RCC 7860 (cell line): ENCODE results near the gene CCL25.

ENCODE experiments used
- DNase-seq: peaks from one replicate; pipeline ENCODE4 v3.0.0-alpha.2; 2015; ENCODE audit warnings: low spot score
- FAIRE-seq: peaks from 2 replicates; lab custom pipeline; 2012; peaks lifted over from hg19 to GRCh38; lab: Jason Lieb, UNC

The CCL25 gene

DNA sequence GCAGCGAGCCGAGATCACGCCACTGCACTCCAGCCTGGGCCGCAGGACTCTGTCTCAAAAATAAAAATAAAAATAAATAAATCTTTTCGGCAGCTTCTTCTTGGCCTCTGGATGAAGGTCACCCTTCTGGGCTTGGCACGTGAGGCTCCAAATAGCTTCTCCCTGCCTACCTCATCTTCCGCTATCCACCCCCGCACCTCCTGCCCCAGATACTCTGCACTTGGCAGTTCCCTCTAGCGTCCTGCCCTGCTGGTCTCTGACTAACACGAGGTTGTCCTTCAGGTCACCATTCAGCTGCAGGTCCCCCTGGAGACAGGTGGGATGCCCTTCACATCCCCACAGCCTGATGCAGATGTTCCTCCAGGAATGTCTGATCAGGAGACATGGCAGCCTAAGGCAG is 8.5 kb upstream of the CCL25 start:
- DNase-seq (no peak), FAIRE-seq (no peak)

DNA sequence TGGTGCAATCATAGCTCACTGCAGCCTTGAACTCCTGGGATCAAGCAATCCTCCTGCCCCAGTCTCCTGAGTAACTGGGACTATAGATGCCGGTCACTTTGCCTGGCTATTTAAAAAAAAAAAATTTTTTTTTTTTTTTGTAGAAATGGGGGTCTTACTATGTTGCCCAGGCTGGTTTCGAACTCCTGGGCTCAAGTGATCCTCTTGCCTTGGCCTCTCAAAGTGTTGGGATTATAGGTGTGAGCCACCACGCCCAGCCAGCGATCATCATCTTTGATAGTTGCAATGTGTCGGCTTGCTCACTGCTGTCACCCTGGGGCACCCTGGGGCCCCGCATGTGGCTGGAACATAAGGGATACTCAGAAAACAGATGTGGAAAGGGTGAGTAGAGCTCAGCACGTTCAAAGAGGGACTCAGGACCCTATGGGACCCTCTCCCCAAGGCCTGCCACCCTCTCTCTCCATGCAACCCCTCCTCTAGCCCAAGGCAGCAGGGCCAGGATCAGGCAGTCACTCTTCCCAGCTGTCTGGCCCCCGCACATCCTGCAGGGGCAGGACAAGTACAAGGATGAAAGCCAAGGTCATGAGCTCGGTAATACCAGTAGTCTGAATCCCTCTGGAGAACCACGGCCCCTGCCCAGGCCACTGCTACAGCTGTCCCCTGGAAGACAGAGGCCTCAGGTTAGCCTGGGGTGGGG is 6.5 kb upstream of the CCL25 start:
- DNase-seq (no peak), FAIRE-seq (no peak)

DNA sequence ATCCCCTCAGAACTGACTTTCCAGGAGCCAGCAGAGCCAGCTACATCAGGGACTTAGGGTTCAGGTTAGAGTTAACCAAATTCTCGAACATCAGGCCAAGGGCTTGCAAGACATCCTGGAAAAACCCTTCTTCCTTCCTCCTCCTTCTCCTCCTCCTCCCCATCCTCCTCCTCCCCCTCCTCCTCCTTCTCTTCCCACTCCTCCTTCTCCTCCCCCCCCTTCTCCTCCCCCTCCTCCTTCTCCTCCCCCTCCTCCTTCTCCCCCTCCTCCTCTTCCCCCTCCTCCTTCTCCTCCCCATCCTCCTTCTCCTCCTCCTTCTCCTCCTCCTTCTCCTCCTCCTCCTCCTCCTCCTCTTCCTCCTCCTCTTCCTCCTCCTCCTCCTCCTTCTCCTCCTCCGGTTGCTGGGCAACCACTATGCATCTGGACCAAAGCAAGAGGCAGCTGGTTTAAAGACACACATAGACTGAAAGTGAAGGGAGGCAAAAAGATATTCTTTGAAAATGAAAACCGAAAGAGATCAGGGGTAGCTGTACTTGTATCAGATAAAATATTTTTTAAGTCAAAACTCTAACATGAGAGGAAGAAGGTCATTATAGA is 5.9 kb upstream of the CCL25 start:
- no peak for FAIRE-seq

GRCh38 chr19:8050274-8051096 is 2.1 kb upstream of the CCL25 start:
- DNase-seq (no peak), FAIRE-seq (no peak)

More for the DNA sequence above, 5.9 kb upstream of the CCL25 start:
- no peak for DNase-seq

- DNase-seq (no peak), FAIRE-seq (no peak)
These were observed 1.6 kb downstream of the CCL25 start for GRCh38 chr19:8054169-8054568.

DNA sequence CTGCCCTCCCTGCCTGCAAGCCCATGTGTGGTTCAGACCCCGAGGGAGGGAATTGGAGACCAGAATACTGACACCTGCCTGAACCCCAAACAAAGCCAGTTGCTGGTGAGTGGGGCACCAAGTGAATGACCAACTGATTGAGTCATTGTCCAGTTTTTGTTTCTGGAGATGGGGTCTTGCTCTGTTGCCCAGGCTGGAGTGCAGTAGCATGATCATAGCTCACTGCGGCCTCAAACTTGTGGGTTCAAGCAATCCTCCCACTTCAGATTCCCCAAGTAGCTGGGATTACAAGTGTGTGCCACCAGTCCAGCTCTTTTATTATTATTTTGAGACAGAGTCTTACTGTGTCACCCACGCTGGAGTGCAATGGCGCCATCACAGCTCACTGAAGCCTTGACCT is 4.0 kb downstream of the CCL25 start:
- no peak for FAIRE-seq
- DNase-seq = no peak

GRCh38 chr19:8057545-8058270 is 5.1 kb downstream of the CCL25 start:
- DNase-seq (no peak), FAIRE-seq (no peak)

DNA sequence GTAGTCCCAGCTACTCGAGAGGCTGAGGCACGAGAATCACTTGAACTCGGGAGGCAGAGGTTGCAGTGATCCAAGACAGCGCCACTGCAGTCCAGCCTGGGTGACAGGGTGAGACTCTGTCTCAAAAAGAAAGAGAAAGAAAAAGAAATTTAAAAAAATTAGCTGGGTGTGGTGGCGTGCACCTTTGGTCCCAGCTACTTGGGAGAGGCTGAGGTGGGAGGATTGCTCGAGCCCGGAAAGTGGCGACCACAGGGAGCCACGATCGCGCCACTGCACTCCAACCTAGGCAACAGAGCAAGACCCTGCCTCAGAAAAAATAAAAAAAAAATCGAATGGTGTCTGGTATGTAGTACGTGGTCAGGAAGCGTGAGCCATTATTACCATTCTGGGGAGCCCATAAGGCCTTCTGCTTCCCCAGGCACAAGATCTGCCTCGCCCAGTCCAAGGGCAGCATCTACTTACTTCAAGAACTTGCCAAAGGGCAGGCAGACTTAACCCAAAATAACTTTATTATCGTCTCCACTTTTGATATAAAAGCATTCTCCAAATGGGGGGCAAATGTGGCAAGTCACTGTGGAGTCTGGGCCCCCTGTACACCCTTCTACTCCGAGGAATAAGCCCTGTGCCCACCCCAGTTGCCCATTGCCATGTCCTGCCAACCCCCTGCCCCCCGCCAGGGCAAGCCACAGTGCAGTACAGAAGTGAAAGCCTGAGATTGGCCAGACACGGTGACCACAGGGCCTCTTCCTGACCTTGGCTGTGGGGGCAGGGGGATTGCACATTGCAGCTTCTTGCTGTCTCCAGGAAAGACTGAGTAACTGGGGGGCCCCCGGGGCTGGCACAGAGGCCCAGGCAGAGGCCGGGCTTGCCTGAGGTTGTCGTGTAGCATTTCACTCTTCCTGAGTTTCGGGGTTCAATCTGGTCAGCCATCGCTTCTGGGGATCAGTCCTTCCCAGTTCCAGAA is 12.6 kb downstream of the CCL25 start:
- DNase-seq = no peak
- no peak for FAIRE-seq

DNA sequence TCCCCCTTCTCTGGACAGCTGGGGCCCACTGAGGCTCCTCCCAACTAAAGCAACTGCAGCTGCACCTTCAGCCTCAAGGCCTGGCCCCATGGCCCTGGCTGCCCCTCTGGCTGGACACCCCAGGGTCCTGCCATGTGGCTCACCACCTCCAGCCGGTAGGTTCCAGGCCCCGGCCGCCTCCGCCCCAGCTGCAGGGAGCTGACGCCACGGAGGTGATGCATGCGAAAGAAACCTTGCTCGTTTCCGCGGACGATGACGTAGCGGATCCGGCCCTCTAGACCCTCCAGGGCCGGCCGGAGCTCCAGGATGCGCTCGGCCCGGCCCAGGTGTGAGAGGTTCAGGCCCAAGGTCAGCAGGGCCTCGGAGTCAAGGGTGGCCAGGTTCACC is 13.3 kb downstream of the CCL25 start:
- FAIRE-seq = no peak

DNA sequence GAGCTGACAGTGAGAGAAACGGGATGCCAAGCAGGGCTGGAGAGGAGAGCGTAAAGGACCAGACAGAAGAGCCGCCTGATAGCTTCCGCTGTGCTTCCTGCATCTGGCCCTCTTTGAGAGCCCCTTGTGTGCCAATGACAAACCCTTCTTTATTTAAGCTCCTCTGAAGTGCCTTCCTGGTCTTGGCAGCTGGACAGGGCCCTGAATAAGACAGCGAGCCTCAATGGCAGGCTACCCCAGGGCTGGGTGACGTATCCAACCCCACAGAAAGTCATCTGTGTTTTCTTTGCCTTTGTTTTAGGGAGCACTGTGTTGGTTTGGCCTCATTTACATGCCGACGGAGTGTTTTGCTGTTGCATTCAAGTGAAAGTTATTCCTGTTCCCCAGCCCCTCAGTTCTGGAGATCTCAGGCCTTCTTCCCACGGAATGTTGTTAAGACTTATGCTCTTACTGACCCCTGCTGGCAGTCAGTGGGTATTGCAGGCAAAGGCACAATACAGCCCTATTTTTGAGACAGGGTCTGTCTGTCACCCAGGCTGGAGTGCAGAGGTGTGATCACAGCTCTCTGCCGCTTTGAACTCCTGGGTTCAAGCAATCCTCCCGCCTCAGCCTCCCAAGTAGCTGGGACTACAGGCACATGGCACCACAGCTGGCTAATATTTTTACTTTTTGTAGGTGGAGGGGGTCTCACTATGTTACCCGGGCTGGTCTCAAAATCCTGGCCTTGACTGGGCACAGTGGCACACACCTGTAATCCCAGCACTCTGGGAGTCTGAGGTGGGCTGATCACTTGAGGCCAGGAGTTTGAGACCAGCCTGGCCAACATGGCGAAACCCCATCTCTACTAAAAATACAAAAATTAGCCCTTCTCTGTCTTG is 16.8 kb downstream of the CCL25 start:
- no peak for FAIRE-seq
- peak; percentile 50 for DNase-seq

More for the DNA sequence above, 13.3 kb downstream of the CCL25 start:
- no peak for DNase-seq

DNA sequence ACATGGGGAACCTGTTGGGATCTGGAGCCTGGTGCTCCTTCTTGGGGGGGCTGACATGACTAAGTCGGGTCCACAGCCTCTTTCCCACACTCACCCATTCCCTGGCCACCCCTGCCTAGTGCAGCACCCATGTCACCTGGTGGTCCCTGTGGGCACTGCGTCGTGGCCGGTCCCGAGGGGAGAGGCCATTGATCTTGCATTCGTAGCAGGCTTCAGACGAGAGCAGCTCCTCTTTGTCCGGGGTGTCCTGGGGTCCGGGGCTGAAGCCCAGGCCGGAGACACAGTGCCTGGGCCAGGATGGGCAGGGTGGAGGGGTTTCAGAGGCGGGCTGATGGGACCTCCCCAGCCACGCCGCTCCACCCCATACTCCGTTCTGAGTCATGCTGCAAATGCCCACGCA is 19.4 kb downstream of the CCL25 start:
- FAIRE-seq = no peak
- DNase-seq = no peak

- FAIRE-seq = no peak
These were observed 21.9 kb downstream of the CCL25 start for GRCh38 chr19:8074501-8074900.

DNA sequence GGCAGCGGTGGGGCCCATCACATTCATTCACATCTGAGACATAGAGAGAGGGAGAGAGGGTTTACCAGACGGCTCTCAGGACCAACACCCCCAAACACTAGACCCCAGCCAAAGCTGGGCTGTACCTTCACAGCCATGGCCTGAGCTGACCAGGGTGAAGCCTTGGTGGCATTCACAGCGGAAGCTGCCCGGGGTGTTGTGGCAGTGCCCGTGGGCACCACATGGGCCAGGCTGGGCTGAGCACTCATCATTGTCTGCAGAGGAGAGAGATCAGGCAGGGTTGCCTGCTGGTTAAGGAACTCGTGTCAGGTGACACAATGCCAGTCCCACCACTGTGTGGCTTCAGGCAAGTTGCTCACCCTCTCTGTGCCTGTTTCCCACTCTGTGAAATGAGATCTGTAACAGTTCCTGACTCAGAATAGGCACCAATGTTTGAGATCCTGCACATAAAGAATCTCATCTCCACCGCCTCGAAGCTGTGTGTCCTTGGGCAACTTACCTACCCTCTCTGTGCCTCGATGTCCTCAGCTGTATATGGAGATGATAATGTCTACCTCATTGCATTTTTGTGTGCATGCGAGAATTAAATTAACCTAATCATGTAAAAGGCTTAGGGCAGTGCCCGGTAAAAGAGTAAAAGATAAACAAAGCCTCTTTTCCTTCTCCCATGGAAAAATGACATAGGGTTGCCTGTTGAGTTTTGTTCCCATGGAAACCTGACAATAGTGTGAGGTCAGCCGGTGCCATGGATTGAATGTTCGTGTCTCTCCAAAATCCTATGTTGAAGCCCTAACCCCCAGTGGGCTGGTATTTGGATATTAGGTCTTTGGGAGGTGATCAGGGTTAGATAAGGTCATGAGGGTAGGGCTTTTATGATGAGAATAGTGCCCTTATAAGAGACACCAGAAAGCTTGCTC is 22.9 kb downstream of the CCL25 start:
- FAIRE-seq (no peak), DNase-seq (no peak)

More at GRCh38 chr19:8074501-8074900, 21.9 kb downstream of the CCL25 start:
- no peak for DNase-seq

- no peak for DNase-seq
- no peak for FAIRE-seq
These were observed 27.4 kb downstream of the CCL25 start for GRCh38 chr19:8079988-8080387.

GRCh38 chr19:8080832-8081231 is 28.3 kb downstream of the CCL25 start:
- FAIRE-seq = no peak
- DNase-seq = no peak

- DNase-seq (no peak), FAIRE-seq (no peak)
These were observed 29.3 kb downstream of the CCL25 start for GRCh38 chr19:8081569-8082550.

DNA sequence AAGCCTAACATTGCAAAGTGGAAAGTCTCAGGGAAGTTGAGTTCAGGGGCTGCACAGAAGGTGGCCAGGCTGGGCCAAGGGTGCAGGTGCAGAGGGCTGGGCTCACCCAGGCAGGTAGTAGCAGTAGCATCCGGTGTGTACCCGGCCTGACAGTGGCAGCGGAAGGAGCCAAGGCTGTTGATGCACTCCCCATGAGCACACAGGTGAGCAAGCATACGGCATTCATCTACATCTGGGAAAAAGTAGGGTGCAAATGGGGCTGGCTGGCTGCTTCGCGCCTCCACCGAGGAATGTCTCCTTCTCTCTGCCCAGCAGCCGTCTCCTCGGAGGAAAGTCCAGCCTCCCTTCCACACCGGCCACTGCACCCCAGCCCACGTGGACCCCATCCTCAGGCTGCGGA is 30.6 kb downstream of the CCL25 start:
- FAIRE-seq (no peak), DNase-seq (no peak)
